Measurements from ENCODE around the gene TMEM141.
A peak's percentile ranks its signal among the peaks of the same experiment; 100 is the strongest.

TMEM141 gene

DNA sequence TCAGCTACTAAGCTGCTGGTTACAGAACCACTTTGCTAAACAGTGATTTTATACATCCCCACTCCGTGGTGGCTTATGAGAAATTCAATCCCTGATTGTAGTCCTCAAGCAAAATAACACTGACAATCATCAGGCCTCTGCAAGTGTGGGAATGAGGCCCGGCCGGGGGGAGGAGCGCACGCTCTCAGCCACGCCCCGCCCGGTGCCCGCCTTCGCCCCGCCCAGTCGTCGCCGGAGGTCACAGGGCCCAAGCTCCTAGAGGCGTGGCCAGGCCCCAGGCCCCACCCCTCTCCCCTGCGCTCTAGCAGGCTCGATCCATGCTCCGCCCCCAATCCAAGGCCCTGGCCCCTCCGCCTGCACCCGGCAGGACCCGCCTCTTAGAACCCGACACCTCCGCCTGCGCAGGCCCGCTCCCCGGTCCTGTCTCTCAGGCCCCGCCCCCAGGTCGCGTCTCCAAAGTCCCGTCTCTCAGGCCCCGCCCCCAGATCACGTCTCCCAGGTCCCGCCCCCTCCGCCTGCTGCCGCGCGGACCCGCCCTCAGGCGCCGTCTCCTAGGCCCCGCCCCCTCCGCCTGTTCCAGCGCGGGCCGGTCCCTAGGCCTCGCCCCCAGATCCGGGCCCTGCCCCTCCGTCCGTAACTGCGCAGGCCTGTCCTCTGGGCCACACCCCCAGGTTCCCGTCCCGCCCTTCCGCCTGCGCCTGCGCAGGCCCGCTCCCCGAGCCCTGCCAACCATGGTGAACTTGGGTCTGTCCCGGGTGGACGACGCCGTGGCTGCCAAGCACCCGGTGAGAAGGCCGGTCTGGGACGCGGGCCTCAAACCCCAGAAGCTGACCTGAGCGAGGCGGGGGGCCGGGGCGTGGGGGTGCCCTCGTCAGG is at the start of gene TMEM141:
Gene TMEM141 (plus strand): TSS at position 705 of the 876 bp plus-strand sequence. CDS start 27 bp downstream, at position 732.
- peak; percentile 100 for DNase-seq

GRCh38 chr9:136741883-136742571 is 49.1 kb upstream of the TMEM141 start:
- peak in 1 of 2 experiments; percentile 67 for DNase-seq

DNA sequence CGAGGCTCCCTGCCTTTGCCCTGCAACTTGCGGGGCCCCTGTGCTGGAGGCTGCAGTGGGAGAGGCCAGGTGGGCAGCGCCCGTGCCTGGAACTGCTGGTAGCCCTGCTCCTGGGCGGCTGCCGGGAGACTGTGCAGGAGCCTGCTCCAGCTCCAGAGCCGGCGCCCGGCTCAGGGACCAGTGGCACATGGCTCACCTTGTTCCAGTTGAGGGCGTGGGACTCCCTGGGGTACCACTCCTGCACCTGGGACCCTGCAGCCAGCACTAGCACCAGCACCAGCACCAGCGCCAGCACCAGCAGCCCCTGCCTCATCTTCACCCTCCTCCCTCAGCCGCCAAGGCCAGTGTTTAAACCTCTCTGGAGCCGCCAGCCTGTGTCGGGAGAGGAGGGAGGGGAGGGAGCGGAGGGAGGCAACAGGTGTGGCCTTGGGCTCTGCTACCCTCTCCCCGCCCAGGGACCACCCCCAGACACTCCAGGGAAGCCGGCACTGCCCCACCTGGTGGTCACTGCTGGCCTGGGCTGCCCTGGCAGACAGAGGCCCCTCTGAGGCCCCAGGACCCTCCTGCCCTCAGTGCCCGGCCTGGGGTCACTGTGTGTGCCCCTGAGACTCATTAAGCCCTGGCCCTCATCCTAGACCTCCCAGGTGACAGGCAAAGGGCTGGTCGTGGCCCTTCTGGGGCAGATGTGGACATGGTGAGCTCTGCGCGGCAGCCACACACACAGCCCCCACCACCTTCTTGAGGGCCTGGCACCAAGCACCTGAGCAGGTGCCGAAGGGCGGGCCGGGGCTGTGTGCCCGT is 48.4 kb upstream of the TMEM141 start, which contains the start of gene LCN10:
Gene LCN10 (minus strand): TSS at position 350 of the 801 bp plus-strand sequence. CDS start 37 bp downstream, at position 313.
- no peak for DNase-seq

- no peak for DNase-seq
These were observed 47.4 kb upstream of the TMEM141 start for GRCh38 chr9:136743639-136744211.

GRCh38 chr9:136744773-136745172 is 46.4 kb upstream of the TMEM141 start:
- DNase-seq = no peak

DNA sequence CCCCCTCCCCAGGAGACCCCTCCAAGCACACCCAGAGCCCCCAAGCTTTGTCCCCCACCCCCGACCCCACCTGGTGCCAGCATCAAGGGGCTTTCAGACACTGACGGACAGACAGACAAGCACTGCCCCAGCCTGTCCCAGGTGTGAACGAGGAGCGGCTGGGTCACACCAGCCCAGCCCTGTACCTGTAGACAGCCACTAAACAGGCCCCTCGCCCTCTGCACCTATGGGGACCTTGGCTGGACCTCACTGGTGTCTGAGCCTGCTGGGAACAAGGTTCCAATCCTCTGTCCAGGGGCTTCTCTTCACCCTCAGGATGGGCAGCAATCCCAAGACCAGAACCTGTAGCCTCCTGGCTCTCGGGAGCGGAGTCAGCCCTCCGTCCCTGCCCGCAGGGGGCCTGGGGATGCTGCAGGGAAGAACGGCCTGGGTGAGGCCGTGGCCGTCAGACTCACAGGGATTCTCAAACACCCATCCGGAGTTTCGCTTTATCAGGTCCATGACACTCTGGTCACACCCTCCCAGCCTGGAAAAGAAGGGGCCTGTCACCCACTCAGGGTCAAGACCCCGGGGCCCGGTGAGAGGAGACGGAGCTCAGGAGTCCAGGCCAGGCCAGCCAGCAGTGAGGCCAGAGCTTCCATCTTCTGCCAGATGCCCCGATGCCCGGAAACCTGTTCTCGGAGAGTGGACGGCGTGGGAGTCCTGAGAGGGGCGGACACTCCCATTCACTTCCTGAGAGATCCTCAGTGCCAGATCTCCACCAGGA is 45.6 kb upstream of the TMEM141 start:
- no peak for DNase-seq

GRCh38 chr9:136746155-136746490 is 45.0 kb upstream of the TMEM141 start:
- no peak for DNase-seq

DNA sequence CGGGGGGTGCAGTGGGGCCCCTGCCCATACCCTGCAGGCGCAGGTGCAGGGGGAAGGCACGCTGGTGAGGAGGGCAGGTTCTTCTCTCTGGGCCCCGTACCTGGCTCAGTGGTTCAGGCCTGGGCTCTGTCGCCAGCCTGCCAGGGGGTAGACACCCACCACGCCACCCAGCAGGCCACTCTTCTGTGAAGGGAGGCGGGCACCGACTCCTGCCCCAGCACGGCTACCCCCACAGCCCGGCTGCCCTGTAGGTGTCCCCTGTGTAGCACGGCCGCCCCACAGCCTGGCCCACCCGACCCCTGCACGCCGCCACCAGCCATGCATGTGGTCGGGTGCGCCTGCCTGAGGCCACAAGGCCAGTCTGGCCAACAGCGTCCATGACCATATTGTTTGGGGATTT is 44.5 kb upstream of the TMEM141 start:
- DNase-seq = no peak

GRCh38 chr9:136747161-136748060 is 43.7 kb upstream of the TMEM141 start:
- DNase-seq = no peak

GRCh38 chr9:136748201-136748600 is 42.9 kb upstream of the TMEM141 start, which contains the start of gene LCN6:
Gene LCN6 (minus strand): TSS chr9:136748525. CDS start chr9:136748483, 42 bp downstream.
- DNase-seq = no peak

DNA sequence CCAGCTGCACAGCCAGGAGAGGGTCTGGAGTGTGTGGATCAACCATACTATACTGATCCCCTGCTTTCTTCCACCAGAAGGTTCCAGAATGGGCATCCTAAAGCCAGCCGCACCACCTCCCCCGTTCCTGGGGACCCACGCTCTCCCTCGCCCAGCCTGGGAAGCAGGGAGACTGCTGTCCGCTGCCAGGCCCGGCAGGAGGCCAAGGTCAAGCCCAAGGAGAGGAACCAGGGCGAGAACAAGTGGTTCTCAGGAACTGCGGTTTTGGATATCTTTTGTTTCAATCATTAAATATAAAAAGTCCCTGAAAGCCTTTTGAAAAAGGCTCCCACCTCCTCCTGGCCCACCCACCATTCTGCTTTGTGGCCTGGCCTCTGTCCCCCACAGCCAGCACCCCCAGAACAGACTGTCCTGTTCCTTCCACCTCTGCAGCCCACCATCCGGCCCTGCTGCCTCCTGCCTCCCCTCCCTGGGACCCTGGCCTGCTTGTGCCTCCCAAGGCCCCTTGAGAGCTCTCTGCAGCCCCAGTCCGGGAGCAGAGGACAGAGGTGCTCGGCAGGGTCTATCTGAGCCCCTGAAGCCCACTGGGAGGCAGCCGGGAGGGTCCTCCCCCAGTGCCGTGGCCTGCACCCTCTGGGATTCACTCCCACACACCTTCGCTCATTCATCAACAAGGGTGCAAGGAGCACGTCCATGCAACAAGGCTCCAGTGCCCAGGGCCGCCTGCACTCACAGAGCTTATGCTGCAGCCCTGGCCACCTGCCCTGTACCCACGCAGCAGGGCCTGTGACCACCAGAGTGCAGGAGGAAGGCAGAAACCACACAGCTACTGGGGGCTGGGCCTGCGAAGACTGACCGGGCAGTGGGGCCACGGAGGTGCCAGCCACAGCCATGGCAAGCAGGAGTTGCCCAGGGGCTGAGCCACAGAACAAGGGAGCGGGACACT is 42.2 kb upstream of the TMEM141 start:
- no peak for DNase-seq

GRCh38 chr9:136750526-136750925 is 40.6 kb upstream of the TMEM141 start:
- DNase-seq = no peak

DNA sequence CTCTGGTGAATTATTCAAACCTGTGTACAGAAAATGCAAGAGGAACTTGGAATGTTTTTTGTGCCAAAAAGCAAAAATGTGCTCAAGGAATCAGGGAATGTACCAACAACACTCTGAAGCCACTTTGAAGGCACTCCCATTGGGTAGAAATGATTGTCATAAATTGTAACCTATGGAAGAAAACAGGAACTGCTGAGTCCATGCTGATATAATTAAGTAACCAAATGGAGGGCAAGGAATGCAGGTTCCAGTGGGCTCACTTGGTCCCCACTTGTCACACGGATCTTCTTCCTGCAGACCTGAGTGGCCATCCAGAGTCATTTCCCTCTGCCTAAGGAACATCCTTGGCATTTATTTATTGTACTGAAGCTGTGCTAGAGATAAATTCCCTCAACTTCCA is 39.9 kb upstream of the TMEM141 start:
- no peak for DNase-seq

GRCh38 chr9:136751814-136752213 is 39.3 kb upstream of the TMEM141 start:
- no peak for DNase-seq

- no peak for DNase-seq
These were observed 37.6 kb upstream of the TMEM141 start for GRCh38 chr9:136753371-136754058.

GRCh38 chr9:136754059-136754572 is 37.0 kb upstream of the TMEM141 start:
- DNase-seq = no peak

DNA sequence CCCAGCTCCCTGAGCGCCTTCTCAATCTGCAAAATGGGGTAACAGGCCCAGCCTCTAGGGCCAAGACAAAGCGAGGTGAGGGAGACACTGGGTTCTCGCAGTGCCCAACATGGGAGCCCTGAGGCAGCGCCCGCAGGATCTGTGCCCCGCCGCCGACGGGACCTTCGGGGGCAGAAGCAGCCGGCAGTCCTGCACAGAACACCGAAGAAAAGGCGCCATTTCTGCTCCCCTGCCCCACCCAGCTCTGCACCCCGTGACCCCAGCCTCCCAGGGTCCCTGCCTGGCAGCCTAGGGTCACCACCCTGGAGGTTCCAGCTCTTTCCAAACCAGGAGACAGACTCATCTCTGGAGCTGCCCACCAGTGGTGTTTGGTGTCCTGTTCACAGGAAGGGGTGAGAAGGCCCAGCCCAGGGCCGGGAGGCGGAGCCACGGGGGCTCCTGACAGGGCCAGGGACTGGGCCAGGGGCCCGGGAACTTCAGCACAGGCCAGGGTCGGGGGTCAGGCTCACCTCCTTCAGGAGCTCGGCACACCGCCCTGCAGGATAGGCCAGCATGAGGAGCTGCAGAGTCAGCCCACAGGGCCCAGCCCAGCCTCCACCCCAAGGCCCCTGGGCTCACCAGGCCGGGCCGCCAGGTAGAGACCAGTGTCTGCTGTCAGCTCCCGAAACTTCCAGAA is 36.4 kb upstream of the TMEM141 start:
- no peak for DNase-seq
